GM12801 (cell line): Measurements from ENCODE around the gene TSPO2.

Experiments
- CTCF ChIP-seq: IDR thresholded peaks from one replicate; pipeline ENCODE4 v1.5.1; 2011; ENCODE audit warnings: control low read depth; ENCODE audit not compliant: insufficient read length; ENCODE audit errors: extremely low read depth

Gene TSPO2

DNA sequence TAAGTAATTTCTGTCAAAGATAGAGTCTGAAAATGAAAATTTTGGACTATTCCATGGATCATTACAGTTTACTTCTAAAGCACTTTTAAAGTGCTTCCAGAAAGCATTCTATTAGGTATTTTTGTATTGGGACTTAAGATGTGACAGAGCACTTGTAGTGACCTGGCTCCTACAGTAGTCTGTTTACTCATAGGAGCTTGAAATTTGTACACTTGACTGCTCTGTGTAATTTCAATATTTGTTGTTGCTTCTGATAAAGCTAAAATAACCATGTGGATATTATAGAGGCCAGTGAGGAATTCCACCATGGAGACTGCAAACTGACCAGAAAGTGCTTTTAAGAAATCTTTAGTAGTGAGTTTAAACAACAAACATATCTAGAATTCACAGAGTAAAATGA lies 40.8 kb downstream of the TSPO2 start:
- no peak for TF ChIP-seq CTCF

DNA sequence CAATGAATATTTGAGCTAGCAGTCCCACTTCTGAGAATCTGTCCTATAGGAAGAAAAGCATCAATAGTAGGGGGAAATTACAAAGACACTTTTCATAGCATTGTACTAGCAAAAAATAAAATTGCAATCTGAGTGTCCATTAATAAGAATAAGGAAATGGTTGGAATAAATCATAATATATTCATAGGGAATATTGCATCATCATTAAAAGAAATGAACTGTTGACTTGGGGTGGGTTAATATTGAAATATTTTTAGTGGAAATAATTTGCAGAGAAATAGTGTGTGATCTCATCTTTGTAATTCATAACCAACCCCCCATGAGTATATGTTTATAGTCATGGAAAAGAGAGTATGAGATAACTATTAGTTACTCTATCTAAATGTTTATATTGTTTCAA lies 42.9 kb downstream of the TSPO2 start:
- no peak for TF ChIP-seq CTCF

DNA sequence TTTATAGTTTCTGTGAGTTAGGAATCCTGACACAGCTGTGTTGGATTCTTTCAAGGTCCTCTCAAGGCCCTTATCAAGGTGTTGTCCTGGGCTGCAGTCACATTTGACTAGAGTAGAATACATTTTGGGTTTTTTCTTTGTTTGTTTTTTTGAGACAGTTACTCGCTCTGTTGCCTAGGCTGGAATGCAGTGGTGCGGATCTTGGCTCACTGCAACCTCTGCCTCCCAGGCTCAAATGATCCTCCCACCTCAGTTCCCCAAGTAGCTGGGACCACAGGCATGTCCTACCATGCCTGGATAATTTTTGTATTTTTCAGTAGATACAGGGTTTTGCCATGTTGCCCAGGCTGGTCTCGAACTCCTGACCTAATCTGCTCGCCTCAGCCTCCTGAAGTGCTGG lies 46.2 kb downstream of the TSPO2 start:
- no peak for TF ChIP-seq CTCF

DNA sequence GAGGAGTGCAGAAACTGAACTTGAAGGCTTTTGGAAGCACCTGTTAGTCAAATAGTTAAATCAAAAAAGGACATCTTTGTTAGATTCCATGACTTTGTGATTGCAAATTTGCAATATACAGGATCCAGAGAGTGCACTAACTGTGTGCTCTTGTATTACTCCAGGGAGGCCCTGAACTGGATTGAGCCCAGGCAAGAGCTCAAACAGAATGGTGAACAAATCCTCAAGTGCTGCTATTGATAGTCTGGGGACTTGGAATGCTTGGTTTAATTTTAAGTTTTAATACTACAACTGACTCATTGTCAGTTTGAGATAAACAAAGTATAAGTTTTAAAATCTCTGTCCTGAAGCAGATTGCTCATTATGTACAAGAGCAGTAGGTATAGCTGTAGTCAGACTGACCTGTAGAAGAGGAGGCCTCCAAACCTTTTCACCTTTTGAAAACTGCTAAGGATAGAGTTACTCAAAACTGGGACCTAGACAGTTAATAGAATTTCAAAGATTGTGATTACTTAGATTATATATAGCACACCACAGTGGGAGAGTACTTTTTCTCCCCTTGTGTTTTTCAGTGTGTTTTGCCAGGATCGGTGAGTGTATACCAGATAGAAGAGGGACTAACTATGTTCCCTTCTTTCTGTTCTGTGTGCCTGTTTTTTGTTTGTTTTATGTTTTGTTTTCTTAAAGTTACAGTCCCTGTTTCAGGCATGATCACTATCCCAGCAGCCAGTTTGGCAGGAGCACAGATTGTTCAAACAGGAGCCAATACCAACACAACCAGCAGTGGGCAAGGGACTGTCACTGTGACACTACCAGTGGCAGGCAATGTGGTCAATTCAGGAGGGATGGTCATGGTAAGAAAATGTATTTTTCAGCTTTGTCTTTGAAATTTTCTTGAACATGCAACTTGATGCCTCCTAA lies 48.8 kb downstream of the TSPO2 start:
- no peak for TF ChIP-seq CTCF

- no peak for TF ChIP-seq CTCF
Observed at GRCh38 chr6:41092421-41093140, 50.3 kb downstream of the TSPO2 start.

DNA sequence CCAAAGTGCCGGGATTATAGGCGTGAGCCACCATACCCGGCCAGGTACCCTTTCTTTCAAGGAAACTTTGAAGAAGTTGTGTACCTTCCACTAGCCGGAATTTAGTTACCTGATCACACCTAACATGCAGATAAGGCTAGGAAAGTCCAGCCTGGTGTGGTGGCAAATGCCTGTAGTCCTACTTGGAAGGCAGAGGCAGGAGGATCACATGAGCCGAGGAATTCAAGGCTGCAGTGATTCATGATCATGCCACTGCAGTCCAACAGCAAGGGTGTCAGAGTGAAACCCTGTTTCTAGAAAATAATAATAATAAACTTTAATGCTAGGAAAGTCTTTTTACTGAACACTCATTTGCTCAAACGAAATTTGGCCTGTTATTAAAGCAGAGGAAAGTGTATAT lies 51.5 kb downstream of the TSPO2 start:
- no peak for TF ChIP-seq CTCF
